ENCODE data around the gene ATXN7L1. TPM values are rescaled to one million over a fixed set of nuclear protein-coding genes. Genes with fewer than 3 reads are reported as not detected.

Gene ATXN7L1
- total and polyA plus RNA-seq, 9 donors, result 5.0 to 17.6 (median 11.4) TPM

- peak; percentile 80 to 89 (median 84) for DNase-seq
- WGBS, 3 donors, result 7 to 13% (median 12%) methylated on average over 6 of the region's 6 CpGs
- H3K4me3 ChIP-seq, result no peak overlapping the region
- intact Hi-C loops (cut with DNase I), result no loop called here
- H3K27ac ChIP-seq, result no peak overlapping the region
- peaks cover 6% of the 10 kb centered on the region for H3K4me1 ChIP-seq (ENCODE audit: insufficient read depth)
- no peak for TF ChIP-seq POLR2A (IDR thresholded peaks at IDR 0.05)
- TF ChIP-seq, protein P1, sequence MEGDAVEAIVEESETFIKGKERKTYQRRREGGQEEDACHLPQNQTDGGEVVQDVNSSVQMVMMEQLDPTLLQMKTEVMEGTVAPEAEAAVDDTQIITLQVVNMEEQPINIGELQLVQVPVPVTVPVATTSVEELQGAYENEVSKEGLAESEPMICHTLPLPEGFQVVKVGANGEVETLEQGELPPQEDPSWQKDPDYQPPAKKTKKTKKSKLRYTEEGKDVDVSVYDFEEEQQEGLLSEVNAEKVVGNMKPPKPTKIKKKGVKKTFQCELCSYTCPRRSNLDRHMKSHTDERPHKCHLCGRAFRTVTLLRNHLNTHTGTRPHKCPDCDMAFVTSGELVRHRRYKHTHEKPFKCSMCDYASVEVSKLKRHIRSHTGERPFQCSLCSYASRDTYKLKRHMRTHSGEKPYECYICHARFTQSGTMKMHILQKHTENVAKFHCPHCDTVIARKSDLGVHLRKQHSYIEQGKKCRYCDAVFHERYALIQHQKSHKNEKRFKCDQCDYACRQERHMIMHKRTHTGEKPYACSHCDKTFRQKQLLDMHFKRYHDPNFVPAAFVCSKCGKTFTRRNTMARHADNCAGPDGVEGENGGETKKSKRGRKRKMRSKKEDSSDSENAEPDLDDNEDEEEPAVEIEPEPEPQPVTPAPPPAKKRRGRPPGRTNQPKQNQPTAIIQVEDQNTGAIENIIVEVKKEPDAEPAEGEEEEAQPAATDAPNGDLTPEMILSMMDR (IDR thresholded peaks at IDR 0.05), result no peak
- TF ChIP-seq EP300 (IDR thresholded peaks at IDR 0.05), result no peak
- no peaks in the 10 kb centered on the region for H3K36me3 ChIP-seq
- no peaks in the 10 kb centered on the region for H3K9me3 ChIP-seq
- no peaks in the 10 kb centered on the region for H3K27me3 ChIP-seq
These were observed 100.2 kb downstream of the ATXN7L1 start for GRCh38 chr7:105776068-105776790.

- Histone ChIP-seq H3K4me1 (ENCODE audit: insufficient read depth) (peaks cover 6% of the 10 kb centered on the region), H3K27me3 (no peaks in the 10 kb centered on the region), H3K36me3 (no peaks in the 10 kb centered on the region), H3K27ac (no peak overlapping the region), H3K9me3 (no peaks in the 10 kb centered on the region), H3K4me3 (no peak overlapping the region)
- no peak for DNase-seq
- WGBS, 3 donors, result 49 to 61% (median 53%) methylated on average over 6 of the region's 6 CpGs
- intact Hi-C loops (cut with DNase I), result no loop called here
- TF ChIP-seq EP300 (IDR thresholded peaks at IDR 0.05), result no peak
- no peak for TF ChIP-seq POLR2A (IDR thresholded peaks at IDR 0.05)
- TF ChIP-seq, protein P1 (IDR thresholded peaks at IDR 0.05), result no peak
These were observed 100.8 kb downstream of the ATXN7L1 start for GRCh38 chr7:105775580-105775979.

GRCh38 chr7:105773030-105773460, 103.4 kb downstream of the ATXN7L1 start:
- Histone ChIP-seq H3K9me3 (no peaks in the 10 kb centered on the region), H3K4me1 (ENCODE audit: insufficient read depth) (peaks cover 3% of the 10 kb centered on the region), H3K27ac (no peak overlapping the region), H3K27me3 (no peaks in the 10 kb centered on the region), H3K4me3 (no peak overlapping the region), H3K36me3 (no peaks in the 10 kb centered on the region)
- intact Hi-C loops (cut with DNase I), result no loop called here
- no peak for TF ChIP-seq EP300 (IDR thresholded peaks at IDR 0.05)
- TF ChIP-seq POLR2A (IDR thresholded peaks at IDR 0.05), result no peak
- TF ChIP-seq, protein P1 (IDR thresholded peaks at IDR 0.05), result no peak
- no peak for DNase-seq
- 89 to 98% (median 92%) methylated on average over 3 of the region's 3 CpGs for WGBS, 3 donors

DNA sequence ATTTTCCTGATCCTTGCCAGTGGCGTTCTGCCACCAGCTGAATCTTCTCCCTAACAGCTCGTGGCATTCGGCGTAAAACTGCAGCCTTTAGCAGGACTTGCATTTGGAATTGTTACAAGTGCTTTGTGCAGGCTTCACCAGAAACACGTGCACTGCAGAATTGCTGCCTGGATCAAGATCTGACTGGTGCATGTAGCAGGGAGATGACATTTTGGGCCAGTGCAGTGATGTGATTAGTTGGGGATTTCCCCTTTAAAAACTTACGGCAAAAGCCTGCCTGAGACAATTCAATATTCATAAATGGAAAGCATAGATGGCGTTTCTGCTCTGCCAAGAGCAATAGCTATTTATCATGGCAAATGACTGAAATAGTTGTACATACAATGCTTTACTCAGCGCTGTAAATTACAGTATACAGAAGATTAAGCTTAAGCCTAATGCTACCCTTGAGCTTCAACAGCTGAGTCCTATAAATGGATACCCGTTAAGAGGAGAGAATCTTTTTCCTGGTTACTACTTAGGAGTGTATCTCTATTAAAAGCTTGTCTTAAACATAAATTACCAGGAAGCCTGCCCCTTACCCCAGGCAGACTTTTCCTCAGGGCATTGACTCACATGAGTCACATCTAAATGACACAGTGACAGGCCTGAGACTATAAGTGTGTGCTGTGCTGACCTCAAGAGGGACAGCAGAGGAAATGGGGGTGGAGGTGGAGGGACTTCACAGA, 106.3 kb downstream of the ATXN7L1 start:
- no peak for TF ChIP-seq POLR2A (IDR thresholded peaks at IDR 0.05)
- Histone ChIP-seq H3K27ac (no peak overlapping the region), H3K9me3 (no peaks in the 10 kb centered on the region), H3K4me1 (ENCODE audit: insufficient read depth) (peaks cover 5% of the 10 kb centered on the region), H3K4me3 (no peak overlapping the region), H3K27me3 (no peaks in the 10 kb centered on the region), H3K36me3 (no peaks in the 10 kb centered on the region)
- intact Hi-C loops (cut with DNase I), result loop anchor here in 3 of 4 donors (5.0 to 10.0 kb wide), 4 partner anchors 105 to 277 kb away; partner anchors contain the start of gene ATXN7L1 (in 1 of the 3)
- 66 to 82% (median 81%) methylated on average over 9 of the region's 9 CpGs for WGBS, 3 donors
- no peak for DNase-seq
